Liver (tissue), 9 donors: ENCODE data around the gene SUGCT. TPM values are rescaled to one million over a fixed set of nuclear protein-coding genes. Genes with fewer than 3 reads are reported as not detected.

Experiments
- DNase-seq: peaks from one replicate; pipeline ENCODE4 v3.0.0-alpha.2; 2017; ENCODE audit warnings: low spot score
- H3K27ac ChIP-seq, 2 donors: one replicate each; pipeline ENCODE4 v1.7.0; 2013; ENCODE audit warnings: inconsistent platforms in 2 of 2, low read length in 2 of 2, control low read depth in 1 of 2, low read depth in 1 of 2, mild to moderate bottlenecking in 1 of 2
- H3K27me3 ChIP-seq, 4 donors: one replicate each; pipeline versions ENCODE4 v1.6.1 to v1.7.0; 2013; ENCODE audit warnings: low read length in 3 of 4, inconsistent platforms in 1 of 4, mild to moderate bottlenecking in 1 of 4, moderate library complexity in 1 of 4; ENCODE audit not compliant: control insufficient read depth in 4 of 4, insufficient read depth in 4 of 4
- H3K36me3 ChIP-seq, 4 donors: one replicate each; pipeline versions ENCODE4 v1.6.1 to v1.7.0; 2013; ENCODE audit warnings: low read length in 3 of 4, mild to moderate bottlenecking in 3 of 4, low read depth in 1 of 4, moderate library complexity in 1 of 4; ENCODE audit not compliant: control insufficient read depth in 4 of 4, insufficient read depth in 3 of 4
- H3K4me1 ChIP-seq, 4 donors: one replicate each; pipeline versions ENCODE4 v1.6.1 to v1.7.0; 2013; ENCODE audit warnings: low read length in 3 of 4, mild to moderate bottlenecking in 3 of 4, moderate library complexity in 1 of 4; ENCODE audit not compliant: control insufficient read depth in 4 of 4, insufficient read depth in 4 of 4
- H3K4me3 ChIP-seq, 3 donors: one replicate each; pipeline versions ENCODE4 v1.6.1 to v1.7.0; 2013; ENCODE audit warnings: low read length in 3 of 3, control low read depth in 1 of 3, low read depth in 1 of 3, mild to moderate bottlenecking in 1 of 3
- H3K9ac ChIP-seq, 2 donors: one replicate each; pipeline ENCODE4 v1.7.0; 2013; ENCODE audit warnings: low read length in 2 of 2, mild to moderate bottlenecking in 2 of 2, moderate library complexity in 2 of 2, control low read depth in 1 of 2, low read depth in 1 of 2
- H3K9me3 ChIP-seq, 4 donors: one replicate each; pipeline versions ENCODE4 v1.6.1 to v1.7.0; 2013; ENCODE audit warnings: low read length in 3 of 4; ENCODE audit not compliant: control insufficient read depth in 4 of 4
- ATF3 ChIP-seq: IDR thresholded peaks from 2 replicates; pipeline ENCODE4 v1.6.1; 2016; ENCODE audit warnings: antibody characterized with exemption
- EGR1 ChIP-seq, 2 donors: IDR thresholded peaks; 2 replicates each; pipeline ENCODE4 v1.6.1; 2016 to 2018; ENCODE audit warnings: antibody characterized with exemption in 2 of 2, low read depth in 2 of 2
- FOXA1 ChIP-seq: IDR thresholded peaks from 2 replicates; pipeline ENCODE4 v1.6.1; 2016; ENCODE audit warnings: antibody characterized with exemption
- FOXA2 ChIP-seq: IDR thresholded peaks from 2 replicates; pipeline ENCODE4 v1.6.1; 2016; ENCODE audit warnings: antibody characterized with exemption
- GABPA ChIP-seq, 2 donors: IDR thresholded peaks in 1 of 2; conservative IDR thresholded peaks in 1 of 2; 2 replicates each; pipeline ENCODE4 v1.6.1; 2016; ENCODE audit warnings: antibody characterized with exemption in 2 of 2, mild to moderate bottlenecking in 1 of 2, moderate library complexity in 1 of 2
- HNF4A ChIP-seq, 2 donors: conservative IDR thresholded peaks; 2 replicates each; pipeline ENCODE4 v1.6.1; 2016; ENCODE audit warnings: antibody characterized with exemption in 2 of 2, mild to moderate bottlenecking in 2 of 2
- HNF4G ChIP-seq: IDR thresholded peaks from 2 replicates; pipeline ENCODE4 v1.6.1; 2016; ENCODE audit warnings: antibody characterized with exemption
- JUND ChIP-seq, 2 donors: IDR thresholded peaks; 2 replicates each; pipeline ENCODE4 v1.6.1; 2016; ENCODE audit warnings: antibody characterized with exemption in 2 of 2
- NR2F2 ChIP-seq: IDR thresholded peaks from 2 replicates; pipeline ENCODE4 v1.6.1; 2016; ENCODE audit warnings: antibody characterized with exemption
- RAD21 ChIP-seq, 2 donors: IDR thresholded peaks; 2 replicates each; pipeline ENCODE4 v1.6.1; 2016; ENCODE audit warnings: antibody characterized with exemption in 2 of 2, mild to moderate bottlenecking in 2 of 2
- RXRA ChIP-seq, 2 donors: IDR thresholded peaks; 2 replicates each; pipeline ENCODE4 v1.6.1; 2017 to 2018; ENCODE audit warnings: antibody characterized with exemption in 2 of 2, mild to moderate bottlenecking in 1 of 2
- SP1 ChIP-seq: IDR thresholded peaks from 2 replicates; pipeline ENCODE4 v1.6.1; 2018; ENCODE audit warnings: antibody characterized with exemption, mild to moderate bottlenecking
- TAF1 ChIP-seq: conservative IDR thresholded peaks from 2 replicates; pipeline ENCODE4 v1.6.1; 2016; ENCODE audit warnings: antibody characterized with exemption, mild to moderate bottlenecking
- YY1 ChIP-seq: IDR thresholded peaks from 2 replicates; pipeline ENCODE4 v1.6.1; 2016; ENCODE audit warnings: antibody characterized with exemption, mild to moderate bottlenecking
- ZBTB33 ChIP-seq: IDR thresholded peaks from 2 replicates; pipeline ENCODE4 v1.6.1; 2016; ENCODE audit warnings: antibody characterized with exemption
- WGBS: extraction: QIAGEN DNeasy Blood & Tissue Kit; methylation state at CpG from one replicate; pipeline ENCODE4 v1.1.7; 2013; 5-methylcytosine and 5-hydroxymethylcytosine counted together
- polyA plus RNA-seq, 2 donors: library from polyadenylated mRNA; stranded (reverse) in 1 of 2; unstranded in 1 of 2; fragments of 200-250 nt in 1 of 2; fragments of >200 nt in 1 of 2; fragmentation: Nextera tagmentation in 1 of 2; extraction: Ambion mirVana in 1 of 2; gene quantifications; one replicate each; pipeline versions ENCODE4 v1.2.1 to v1.2.3, GENCODE V29; 2013 to 2015
- total RNA-seq, 2 donors: library from RNA; depleted of rRNA; stranded (reverse); fragments of >200 nt; gene quantifications; one replicate each; pipeline ENCODE4 v1.2.3, GENCODE V29; 2014
- TF ChIP-seq, protein P1 (sequence below): IDR thresholded peaks from 2 replicates; pipeline ENCODE4 v1.6.1; 2016; ENCODE audit warnings: antibody characterized with exemption, mild to moderate bottlenecking
- TF ChIP-seq, protein P2 (sequence below): IDR thresholded peaks from 2 replicates; pipeline ENCODE4 v1.6.1; 2016; ENCODE audit warnings: antibody characterized with exemption
- TF ChIP-seq, protein P3 (sequence below): fragments of 150-350 bp; IDR thresholded peaks from 2 replicates; pipeline ENCODE4 v1.5.1; 2017; ENCODE audit warnings: improper control_type of control experiment, low read depth, low read length; ENCODE audit not compliant: missing input control
- donor health status: healthy.
- donor health status: healthy.
- donor health status: healthy.
- donor health status: healthy.
- donor health status: healthy.

SUGCT gene
- total and polyA plus RNA-seq, 4 donors, result 6.2 to 11.9 (median 9.9) TPM

GRCh38 chr7:40194745-40195144 is 59.9 kb downstream of the SUGCT start:
- H3K27ac ChIP-seq, result no peak overlapping the region
- H3K9ac ChIP-seq, result no peak overlapping the region
- H3K4me3 ChIP-seq, result no peak overlapping the region
- H3K4me1 ChIP-seq, result no peaks in the 10 kb centered on the region
- no peak for TF ChIP-seq ZBTB33
- TF ChIP-seq FOXA1, result no peak
- TF ChIP-seq SP1, result no peak
- no peak for TF ChIP-seq RAD21 (IDR thresholded peaks at IDR 0.05)
- TF ChIP-seq, protein P1, sequence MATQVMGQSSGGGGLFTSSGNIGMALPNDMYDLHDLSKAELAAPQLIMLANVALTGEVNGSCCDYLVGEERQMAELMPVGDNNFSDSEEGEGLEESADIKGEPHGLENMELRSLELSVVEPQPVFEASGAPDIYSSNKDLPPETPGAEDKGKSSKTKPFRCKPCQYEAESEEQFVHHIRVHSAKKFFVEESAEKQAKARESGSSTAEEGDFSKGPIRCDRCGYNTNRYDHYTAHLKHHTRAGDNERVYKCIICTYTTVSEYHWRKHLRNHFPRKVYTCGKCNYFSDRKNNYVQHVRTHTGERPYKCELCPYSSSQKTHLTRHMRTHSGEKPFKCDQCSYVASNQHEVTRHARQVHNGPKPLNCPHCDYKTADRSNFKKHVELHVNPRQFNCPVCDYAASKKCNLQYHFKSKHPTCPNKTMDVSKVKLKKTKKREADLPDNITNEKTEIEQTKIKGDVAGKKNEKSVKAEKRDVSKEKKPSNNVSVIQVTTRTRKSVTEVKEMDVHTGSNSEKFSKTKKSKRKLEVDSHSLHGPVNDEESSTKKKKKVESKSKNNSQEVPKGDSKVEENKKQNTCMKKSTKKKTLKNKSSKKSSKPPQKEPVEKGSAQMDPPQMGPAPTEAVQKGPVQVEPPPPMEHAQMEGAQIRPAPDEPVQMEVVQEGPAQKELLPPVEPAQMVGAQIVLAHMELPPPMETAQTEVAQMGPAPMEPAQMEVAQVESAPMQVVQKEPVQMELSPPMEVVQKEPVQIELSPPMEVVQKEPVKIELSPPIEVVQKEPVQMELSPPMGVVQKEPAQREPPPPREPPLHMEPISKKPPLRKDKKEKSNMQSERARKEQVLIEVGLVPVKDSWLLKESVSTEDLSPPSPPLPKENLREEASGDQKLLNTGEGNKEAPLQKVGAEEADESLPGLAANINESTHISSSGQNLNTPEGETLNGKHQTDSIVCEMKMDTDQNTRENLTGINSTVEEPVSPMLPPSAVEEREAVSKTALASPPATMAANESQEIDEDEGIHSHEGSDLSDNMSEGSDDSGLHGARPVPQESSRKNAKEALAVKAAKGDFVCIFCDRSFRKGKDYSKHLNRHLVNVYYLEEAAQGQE, result no peak
- TF ChIP-seq, protein P2, sequence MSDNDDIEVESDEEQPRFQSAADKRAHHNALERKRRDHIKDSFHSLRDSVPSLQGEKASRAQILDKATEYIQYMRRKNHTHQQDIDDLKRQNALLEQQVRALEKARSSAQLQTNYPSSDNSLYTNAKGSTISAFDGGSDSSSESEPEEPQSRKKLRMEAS, result no peak
- no peak for TF ChIP-seq NR2F2
- TF ChIP-seq ATF3, result no peak
- no peak for TF ChIP-seq EGR1 (IDR thresholded peaks at IDR 0.05; ENCODE audit: low read depth in 2 of 2)
- 93% methylated on average over 1 of the region's 1 CpG for WGBS
- DNase-seq, result no peak
- no peaks in the 10 kb centered on the region for H3K9me3 ChIP-seq
- peaks cover 0 to 4% (median 2%) of the 10 kb centered on the region in 4 donors for H3K36me3 ChIP-seq
- no peaks in the 10 kb centered on the region for H3K27me3 ChIP-seq

DNA sequence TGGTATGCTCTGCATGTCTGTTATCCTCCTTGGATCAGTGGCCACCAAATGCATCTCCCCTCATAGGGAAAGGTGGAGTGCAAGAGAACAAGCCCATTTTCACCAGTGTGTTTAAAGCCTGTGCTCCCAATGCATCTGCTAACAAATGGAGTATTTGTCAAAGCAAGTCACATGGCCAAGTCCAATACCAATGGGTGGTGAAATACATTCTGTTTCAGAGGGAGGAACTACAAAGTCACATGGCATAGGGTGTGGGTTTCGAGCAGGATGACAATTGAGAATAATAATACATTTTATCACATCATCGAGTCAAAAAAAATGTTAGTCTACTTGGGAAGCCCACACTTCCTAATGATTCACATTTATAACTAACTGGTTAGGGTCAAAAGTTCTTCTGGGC is 62.7 kb downstream of the SUGCT start:
- Histone ChIP-seq H3K4me1 (no peaks in the 10 kb centered on the region), H3K36me3 (peaks cover 0 to 2% (median 0%) of the 10 kb centered on the region in 4 donors), H3K9me3 (no peaks in the 10 kb centered on the region), H3K4me3 (no peak overlapping the region), H3K27me3 (no peaks in the 10 kb centered on the region), H3K9ac (no peak overlapping the region), H3K27ac (no peak overlapping the region)
- no peak for DNase-seq
- WGBS, result 91% methylated on average over 2 of the region's 2 CpGs
- TF ChIP-seq, protein P2, result no peak
- TF ChIP-seq ATF3, result no peak
- no peak for TF ChIP-seq ZBTB33
- TF ChIP-seq SP1, result no peak
- no peak for TF ChIP-seq YY1
- no peak for TF ChIP-seq GABPA (IDR thresholded peaks at IDR 0.05 in 1 of 2, conservative IDR thresholded peaks at IDR 0.05 in 1 of 2)
- TF ChIP-seq, protein P3, sequence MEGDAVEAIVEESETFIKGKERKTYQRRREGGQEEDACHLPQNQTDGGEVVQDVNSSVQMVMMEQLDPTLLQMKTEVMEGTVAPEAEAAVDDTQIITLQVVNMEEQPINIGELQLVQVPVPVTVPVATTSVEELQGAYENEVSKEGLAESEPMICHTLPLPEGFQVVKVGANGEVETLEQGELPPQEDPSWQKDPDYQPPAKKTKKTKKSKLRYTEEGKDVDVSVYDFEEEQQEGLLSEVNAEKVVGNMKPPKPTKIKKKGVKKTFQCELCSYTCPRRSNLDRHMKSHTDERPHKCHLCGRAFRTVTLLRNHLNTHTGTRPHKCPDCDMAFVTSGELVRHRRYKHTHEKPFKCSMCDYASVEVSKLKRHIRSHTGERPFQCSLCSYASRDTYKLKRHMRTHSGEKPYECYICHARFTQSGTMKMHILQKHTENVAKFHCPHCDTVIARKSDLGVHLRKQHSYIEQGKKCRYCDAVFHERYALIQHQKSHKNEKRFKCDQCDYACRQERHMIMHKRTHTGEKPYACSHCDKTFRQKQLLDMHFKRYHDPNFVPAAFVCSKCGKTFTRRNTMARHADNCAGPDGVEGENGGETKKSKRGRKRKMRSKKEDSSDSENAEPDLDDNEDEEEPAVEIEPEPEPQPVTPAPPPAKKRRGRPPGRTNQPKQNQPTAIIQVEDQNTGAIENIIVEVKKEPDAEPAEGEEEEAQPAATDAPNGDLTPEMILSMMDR, result no peak
- TF ChIP-seq JUND (IDR thresholded peaks at IDR 0.05), result no peak
- no peak for TF ChIP-seq RXRA (IDR thresholded peaks at IDR 0.05)
- no peak for TF ChIP-seq FOXA2
- TF ChIP-seq NR2F2, result no peak
- TF ChIP-seq EGR1 (IDR thresholded peaks at IDR 0.05; ENCODE audit: low read depth in 2 of 2), result no peak
- TF ChIP-seq HNF4G, result no peak
- no peak for TF ChIP-seq TAF1
- TF ChIP-seq, protein P1, result no peak
- no peak for TF ChIP-seq HNF4A (conservative IDR thresholded peaks at IDR 0.05)
- no peak for TF ChIP-seq FOXA1
